Left renal cortex interstitium (tissue), 4 donors: ENCODE measurements around the gene KLK10. TPM values are rescaled to one million over a fixed set of nuclear protein-coding genes. Genes with fewer than 3 reads are reported as not detected.
"Not testable (repeated sequence)": the region's sequence is repeated elsewhere in the genome, so short reads cannot be mapped to it uniquely, and the experiment has no call there.

Experiments
- DNase-seq, 4 donors: peaks; one replicate each; pipeline ENCODE4 v3.0.0-alpha.2; 2013; ENCODE audit warnings: low read depth in 4 of 4, low spot score in 2 of 4, missing footprints in 1 of 4
- polyA plus RNA-seq, 4 donors: library from polyadenylated mRNA; unstranded; fragments of 120-200 nt; gene quantifications; one replicate each; pipeline ENCODE4 v1.2.1, GENCODE V29; 2013; ENCODE audit not compliant: insufficient read length in 4 of 4

The KLK10 gene
- polyA plus RNA-seq, 4 donors = 0.13 to 0.48 (median 0.19) TPM

DNA sequence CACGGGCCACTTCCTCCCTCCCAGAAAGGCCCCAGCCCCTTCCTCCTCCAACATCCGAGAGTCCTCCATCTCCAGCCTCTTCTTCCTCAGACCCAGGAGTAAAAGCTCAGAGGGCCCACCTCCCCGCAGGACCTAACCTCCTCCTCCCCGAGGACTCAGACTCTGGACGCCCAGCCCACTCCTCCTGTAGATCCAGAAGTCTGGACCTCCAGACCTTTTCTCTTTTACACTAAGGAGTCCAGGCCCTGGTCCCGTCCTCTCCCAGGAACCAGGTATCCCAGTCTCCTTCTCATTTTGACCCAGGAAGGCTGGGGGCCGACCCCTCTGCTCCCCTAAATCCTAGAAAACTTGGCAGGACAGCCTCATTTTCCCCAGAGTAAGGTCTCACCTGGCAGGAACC is 16.2 kb downstream of the KLK10 start:
- no peak for DNase-seq

DNA sequence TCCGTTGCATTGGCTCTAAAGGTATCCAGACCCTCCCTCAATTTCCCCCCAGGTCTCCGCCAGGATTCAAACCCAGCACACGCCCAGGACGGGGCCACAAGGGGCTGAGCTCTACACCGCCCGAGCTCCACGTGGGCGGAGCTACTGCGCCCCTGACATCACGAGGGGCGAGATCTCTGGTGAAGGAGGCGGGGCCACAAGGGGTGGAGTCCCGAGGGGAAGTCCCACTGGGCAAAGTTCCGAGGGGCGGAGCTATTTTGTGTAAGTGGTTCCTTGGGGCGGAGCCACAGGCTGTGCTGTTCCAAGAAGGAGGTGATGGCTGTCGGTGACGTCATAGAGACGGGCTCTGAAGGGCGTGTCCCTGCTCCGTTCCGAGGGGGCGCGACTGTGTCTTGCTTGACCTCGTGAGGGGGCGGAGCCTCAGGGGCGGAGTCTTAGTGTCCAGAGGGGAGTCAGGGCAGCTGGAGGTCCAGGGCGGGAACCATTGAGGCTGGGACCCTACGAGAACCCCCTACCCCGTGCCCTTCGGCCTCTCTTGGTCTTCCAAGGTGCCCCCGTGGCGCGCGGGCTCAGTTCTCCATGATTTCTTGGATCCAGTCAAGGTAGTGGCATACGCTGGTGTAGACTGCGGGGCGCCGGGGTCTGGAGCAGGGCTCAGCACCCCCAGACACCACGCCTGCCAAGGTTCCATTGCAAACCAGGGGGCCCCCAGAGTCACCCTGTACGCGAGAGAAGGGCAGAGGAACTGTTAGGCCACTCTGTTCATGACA is 16.8 kb downstream of the KLK10 start:
- no peak for DNase-seq

DNA sequence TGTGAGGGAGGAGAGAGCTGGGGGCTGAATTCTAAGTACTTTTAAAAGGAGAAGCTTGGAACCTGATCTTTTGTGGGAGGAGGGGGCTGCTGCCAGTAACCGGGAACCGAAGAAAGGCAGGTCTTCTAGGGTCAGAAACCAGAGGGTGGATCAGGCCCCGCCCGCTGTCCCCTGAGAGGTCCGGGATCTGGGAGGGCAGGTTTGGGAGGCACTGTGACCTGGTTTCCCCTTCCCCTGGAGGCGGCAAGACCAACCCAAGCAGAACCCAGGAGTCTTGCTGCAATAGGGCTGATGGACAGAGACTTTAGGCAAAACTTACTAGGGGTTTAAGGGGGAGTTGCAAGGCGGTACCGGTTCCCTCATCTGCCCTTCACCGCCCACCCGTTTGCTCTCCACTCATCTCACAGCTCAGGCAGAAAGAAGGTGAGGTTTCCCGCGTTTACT is 17.4 kb downstream of the KLK10 start:
- peak in 1 of 4 donors; percentile 44 for DNase-seq

DNA sequence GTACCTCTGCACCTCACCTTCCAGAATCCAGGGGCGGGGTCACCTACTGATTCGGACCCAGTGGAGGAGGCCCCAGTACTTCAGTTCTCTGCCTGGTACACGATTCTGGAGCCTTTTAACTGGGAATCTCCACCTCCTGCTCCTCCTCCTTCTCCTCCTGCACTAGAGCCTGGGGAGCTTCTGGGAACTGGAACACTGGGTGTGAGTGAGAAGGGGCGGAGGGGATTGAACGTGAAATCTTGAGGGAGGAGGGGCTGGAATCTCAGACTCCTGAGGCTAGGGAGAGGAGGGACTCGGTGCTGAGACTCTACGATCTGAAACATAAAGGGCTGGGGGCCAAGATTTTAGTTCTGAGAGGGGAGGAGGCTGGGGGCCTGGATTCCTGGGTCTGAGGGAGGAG is 18.0 kb downstream of the KLK10 start, which contains the start of gene KLK8:
KLK8 (minus strand) TSS at position 90 of the 400 bp plus-strand sequence. CDS start 437 bp downstream, outside the sequence.
- DNase-seq = no peak

DNA sequence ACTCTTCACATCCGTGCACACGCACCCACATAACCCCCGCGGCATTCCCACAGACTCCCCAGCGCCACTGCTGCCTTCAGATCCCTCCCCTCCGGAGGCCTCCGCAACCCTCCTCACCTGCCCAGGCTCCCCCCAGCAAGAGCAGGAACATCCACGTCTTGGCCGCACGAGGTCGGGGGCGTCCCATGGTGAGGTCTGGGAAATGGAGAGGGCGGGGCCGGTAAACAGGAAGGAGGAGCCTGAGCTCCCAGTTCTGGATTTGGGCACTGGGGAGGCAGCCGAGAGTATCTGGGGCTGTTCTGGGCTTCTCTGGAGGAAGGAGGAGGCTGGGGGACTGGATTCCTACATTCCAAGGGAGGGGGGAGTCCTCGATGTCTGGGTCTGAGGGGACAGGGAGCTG is 18.5 kb downstream of the KLK10 start:
- no peak for DNase-seq

DNA sequence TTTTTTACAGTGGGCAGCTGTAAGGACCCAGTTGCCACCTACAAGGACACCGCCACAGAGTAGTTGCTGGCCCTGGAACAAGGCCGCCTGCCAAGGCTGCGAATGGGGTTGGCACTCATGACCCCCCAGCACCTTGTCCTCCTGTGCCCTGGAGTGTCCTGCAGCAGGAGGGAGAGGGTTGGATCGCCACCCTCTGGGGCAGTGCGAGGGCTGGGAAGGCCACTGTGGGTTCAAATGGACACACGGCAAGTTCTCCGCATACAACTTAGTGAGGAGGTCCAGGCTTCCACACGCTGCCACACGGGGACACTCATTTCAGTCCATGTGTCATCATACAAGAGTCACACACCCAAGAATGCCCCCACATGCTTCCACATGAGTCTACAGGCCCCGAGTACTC is 19.1 kb downstream of the KLK10 start:
- DNase-seq = no peak

DNA sequence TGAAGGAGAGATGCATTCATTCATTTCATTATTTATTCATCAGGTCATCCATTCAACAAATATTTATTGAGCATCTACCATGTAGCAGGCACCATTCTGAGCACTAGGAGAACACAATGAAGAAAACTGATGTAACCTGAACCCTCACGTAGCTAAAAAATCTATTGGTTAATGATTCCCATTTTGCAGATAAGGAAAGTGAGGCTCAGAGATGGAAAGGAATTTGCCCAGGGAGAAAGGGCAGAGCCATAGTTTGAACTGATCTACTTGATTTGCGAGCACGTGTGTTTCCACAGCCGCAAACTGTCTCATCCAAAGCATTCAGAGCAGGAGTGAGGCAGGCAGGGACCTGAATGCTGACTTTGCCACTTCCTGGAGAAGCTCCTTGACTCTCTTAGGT is 20.8 kb downstream of the KLK10 start:
- DNase-seq = no peak

DNA sequence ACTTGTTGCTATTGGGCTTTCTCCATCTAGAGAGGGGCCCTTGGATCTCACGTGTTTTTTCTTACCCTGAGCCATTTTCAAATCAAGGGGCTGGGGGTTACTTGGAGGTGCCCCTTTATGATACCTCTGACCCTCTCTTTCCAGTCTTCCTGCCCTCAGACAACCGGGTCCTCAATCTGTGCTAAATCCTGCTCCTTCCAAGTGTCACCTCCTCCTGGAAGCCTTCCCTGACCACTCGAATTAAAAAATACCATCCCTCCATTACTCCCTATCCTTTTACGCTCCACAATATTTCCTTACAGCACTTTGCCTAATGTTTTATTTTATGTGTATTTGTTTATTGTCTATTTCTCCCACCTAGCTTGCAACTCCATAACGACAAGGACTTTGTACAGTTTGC is 21.4 kb downstream of the KLK10 start:
- no peak for DNase-seq

DNA sequence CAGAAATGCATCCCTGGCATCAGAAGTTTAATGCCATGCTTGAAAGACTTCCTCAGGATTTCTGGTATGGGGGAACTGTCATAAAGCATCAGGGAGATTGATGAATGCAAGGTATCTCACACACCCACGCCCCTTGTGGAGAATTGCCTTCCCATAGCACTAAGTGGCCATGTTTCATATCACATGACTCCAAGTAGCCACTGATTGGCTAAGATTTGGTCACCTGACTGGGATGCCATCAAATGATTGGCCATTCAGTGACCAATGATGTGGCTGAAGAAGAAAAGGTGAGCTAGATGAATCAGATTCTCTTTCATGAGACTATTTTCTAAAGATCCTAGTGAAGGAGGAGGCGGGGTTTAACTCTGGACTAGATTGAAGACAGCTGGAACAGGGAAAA is 25.4 kb downstream of the KLK10 start:
- DNase-seq = no peak

DNA sequence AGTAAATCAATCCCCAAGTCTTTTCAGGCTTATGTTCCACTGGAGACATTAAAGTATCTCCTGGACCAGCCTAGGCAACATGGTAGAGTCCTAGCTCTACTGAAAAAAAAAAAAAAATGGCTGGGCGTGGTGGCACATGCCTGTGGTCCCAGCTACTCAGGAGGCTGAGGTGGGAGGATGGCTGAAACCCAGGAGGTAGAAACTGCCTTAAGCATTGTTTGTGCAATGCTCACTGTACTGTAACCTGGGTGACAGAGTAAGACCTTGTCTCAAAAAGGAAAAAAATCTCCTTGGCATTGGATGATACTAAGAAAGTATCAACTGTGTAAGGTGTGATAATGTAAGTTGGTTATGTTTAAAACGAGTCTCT is 26.9 kb downstream of the KLK10 start:
- DNase-seq = no peak

DNA sequence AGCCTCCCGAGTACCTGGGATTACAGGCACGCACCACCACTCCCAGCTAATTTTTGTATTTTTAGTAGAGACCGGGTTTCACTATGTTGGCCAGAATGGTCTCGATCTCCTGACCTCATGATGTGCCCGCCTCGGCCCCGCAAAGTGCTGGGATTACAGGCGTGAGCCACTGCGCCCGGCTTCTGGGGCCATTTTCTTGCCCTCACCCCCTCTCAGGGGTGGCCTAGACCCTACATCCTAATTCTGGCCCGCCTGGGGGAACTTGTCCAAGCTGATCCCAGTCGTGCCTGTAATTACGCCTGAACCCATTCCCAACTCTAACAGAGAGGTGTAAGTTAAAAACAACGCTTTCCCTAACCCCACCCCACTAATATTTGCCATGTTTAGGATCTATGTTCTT is 35.1 kb downstream of the KLK10 start:
- not testable (repeated sequence) for DNase-seq

DNA sequence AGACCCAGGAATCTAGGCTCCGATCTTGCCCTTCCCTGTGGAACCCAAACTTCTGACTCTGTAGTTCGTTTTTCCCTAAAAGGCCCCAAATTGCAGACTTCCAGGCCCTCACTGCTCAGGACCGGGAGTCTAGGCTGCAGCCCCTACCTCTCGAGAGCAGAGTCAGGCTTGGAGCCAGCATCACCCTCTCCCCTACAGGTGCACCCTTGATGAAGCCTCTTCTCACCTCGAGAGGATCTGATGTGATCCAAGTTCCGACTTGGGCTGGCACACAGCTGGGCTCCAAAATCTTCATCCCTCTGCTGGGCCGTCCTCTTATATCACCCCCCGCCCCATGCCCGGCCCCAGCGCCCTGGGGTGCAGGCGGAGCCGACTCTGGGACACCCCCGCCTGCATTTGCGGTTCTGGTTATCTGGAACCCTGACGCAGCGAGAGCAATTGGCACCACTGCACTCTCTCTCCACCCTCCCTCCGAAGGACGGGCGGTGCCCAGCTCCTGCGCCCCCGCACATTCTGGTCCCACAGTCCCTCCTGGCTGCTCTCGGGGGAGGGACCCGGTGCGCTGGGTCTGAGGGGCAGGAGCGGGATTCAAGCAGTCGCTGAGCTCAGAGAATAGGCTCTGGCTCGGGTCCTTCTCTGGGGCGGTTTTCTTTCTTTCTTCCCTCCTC is 35.8 kb downstream of the KLK10 start, which contains the start of gene KLK7:
KLK7 (minus strand) TSS at position 293 of the 668 bp plus-strand sequence. CDS start 1,518 bp downstream, outside the sequence.
- no peak for DNase-seq

DNA sequence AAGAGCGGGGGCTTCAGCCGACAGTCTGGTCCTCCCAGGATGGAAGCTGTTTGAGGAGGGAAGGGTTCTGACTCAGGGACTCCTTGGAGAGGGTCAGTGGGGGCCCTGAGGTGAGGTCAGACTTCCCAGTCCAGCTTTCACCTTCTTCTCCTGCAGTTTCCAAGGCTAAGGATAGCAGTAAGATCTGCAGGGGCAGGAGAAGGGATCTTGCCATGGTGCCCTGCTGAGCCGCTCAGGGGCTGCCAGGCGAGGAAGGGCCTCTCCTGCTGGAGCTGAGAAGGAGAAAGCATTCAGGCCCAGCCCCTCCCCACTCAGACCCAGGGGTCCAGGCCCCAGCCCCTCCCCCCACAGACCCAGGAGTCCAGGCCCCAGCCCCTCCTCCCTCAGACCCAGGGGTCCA is 37.3 kb downstream of the KLK10 start:
- no peak for DNase-seq

DNA sequence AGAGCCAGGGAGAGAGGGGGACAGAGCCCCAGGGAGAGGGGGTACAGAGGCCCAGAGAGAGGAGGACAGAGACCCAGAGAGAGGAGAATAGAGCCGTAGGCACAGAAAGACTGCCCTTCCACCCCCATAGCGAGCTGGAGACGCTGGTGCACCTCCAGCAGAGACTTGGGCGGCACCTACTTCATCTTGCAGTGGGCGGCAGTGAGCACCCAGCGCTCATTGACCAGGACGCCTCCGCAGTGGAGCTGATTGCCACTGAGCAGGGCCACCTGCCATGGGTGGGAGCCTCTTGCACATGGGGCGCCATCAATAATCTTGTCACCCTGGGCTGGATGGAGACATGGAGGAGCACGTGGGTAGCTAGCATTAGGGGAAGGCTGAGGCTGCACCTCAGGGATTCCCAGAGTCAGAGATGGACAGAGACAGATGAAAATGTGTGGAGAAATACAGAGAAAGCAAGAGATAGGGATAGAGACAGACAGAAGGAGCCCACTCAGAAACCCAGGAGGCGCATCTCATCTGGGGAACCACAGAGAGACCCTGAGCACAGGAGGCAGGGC is 37.8 kb downstream of the KLK10 start:
- DNase-seq = no peak

DNA sequence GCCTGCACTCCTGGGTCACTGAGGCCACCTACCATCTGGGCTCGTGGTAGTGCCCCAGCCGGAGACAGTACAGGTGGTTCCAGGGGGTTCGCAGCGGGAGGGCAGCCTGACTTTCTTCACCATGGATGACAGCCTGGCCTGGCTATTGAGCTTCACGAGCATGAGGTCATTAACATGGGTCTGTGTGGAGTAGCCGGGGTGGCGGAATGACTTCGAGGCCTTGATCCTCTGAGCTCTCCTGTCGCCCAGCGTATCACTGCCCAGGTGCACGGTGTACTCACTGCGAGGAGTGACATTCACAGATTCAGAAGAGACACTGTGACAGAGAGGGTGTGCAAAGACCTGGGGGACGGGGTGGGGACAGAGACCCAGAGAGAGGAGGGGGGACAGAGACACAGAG is 39.3 kb downstream of the KLK10 start:
- no peak for DNase-seq

DNA sequence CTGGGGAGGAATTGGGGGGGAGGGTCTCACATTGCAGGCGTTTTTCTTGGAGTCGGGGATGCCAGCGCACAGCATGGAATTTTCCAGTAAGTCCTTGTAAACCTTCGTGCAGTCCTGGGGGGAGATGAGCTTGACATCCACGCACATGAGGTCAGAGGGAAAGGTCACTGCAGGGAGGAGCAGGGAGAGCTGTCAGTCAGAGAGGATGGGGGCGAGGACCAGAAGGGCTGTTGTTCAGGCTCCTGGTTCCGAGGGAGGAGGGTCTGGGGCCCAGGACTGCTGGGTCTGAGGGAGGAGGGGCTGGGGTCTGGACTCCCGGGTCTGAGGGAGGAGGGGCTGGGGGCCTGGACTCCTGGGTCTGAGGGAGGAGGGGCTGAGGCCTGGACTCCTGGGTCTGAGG is 39.8 kb downstream of the KLK10 start:
- no peak for DNase-seq

DNA sequence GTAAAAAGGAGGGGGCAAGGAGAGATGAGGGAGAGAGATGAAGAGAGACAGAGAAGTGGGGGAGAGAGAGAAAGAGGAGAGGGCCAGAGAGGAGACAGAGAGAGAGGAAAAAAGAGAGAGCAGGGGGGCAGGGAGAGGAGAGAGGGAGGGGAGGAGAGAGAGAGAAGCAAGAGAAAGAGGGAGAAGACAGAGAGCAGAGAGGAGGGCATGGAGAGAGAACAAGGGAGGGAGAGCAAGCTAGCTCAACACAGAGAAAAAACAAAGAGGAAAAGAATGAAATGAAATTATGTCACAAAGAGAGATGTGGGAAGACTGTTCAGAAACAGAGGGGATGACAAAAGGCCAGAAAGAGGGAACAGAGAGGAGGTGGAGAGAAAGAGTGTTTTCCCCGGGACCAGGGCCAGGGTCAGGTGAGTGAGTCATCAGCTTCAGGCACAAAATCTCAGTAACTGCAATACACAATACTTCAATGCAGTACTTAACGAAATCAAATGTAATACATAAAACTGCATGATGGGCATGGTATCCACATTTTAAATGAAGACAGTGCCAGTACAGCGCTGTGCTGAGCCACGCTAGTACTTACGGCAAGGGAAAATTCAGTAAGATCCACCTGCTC is 40.6 kb downstream of the KLK10 start:
- no peak for DNase-seq

DNA sequence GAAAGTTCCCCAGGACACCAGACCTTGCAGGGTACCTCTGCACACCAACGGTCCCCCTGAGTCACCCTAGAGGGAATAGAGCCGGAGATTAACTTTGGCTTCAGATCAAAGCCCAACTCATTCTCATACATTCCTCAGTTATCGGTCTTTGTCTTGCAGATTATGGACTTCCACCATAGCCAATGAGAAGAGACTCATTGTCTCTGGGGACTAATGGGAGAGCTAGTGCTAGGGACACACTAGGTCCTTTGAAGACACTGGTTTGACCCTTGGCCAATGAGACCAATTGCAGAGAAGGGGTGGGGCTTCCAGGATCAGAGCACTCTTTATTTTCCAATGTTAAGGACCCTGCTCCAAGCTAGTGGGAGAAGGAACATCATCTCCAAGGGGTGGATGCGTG is 41.9 kb downstream of the KLK10 start:
- no peak for DNase-seq

DNA sequence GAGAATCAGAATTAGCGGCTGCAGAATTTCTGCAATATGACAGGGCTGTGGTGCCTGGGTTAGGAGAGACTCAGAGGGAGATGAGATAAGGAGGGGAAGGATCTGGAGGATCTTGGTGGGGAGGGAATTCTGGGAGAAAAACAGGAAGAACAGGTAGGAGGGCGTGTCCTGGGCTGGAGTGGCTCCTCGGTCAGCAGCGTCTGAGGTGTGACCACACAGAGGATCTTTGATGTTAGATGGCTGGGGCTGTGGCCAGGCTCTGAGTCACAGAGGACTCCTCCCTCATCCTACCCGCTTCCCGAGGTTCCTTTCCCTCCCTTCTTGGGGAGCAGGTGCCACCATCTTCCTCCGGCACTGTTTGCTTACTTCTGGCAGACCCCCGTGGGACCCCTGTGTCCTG is 43.7 kb downstream of the KLK10 start:
- DNase-seq = no peak

DNA sequence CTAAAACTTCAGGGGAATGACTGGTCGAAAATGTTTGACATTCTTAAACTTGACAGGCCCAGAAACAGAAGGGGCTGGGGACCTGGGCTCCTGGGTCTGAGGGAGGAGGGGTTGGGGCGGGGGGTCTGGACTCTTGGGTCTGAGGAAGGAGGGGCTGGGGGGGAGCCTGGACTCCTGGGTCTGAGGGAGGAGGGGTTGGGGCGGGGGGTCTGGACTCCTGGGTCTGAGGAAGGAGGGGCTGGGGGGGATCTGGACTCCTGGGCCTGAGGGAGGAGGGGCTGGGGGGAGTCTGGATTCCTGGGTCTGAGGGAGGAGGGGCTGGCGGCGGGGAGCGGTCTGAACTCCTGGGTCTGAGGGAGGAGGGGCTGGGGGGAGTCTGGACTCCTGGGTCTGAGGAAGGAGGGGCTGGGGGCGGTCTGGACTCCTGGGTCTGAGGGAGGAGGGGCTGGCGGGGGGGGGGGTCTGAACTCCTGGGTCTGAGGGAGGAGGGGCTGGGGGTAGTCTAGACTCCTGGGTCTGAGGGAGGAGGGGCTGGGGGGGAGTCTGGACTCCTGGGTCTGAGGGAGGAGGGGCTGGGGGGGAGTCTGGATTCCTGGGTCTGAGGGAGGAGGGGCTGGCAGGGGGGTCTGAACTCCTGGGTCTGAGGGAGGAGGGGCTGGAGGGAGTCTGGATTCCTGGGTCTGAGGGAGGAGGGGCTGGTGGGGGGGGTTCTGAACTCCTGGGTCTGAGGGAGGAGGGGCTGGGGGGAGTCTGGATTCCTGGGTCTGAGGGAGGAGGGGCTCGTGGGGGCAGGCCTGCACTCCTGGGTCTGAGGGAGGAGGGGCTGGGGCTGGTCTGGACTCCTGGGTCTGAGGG is 44.6 kb downstream of the KLK10 start:
- DNase-seq = no peak
